ENCODE data around the gene ARHGEF26. TPM values are rescaled to one million over a fixed set of nuclear protein-coding genes. Genes with fewer than 3 reads are reported as not detected.

Gene ARHGEF26
- polyA plus RNA-seq, 1 experiment: 0.56 TPM

DNA sequence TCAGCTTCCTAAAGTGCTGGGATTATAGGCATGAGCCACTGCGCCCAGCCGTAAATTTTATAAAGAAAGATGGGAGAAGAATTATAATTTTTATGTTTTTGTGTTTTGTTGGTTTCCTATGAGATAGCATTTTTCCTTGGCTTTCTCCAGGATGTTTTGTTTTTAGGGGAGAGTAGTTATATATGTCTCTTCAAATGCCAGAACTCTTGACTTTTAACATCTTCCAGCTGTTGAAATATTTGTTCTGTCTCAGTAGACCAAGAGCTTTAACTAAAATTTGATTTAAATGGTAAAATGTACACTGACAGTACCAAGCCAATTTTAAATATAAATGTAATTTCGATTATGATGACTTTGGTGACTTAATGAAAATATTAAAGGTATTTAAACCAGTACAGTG, 106.3 kb downstream of the ARHGEF26 start:
- no peak for DNase-seq (ENCODE audit: low read depth, low spot score)
- CTCF ChIA-PET: interaction anchor here (1.3 kb wide), 1 partner anchor 25 kb away, joined by 3 read pairs; no protein-coding TSS in a partner anchor
- TF ChIP-seq, protein P1, sequence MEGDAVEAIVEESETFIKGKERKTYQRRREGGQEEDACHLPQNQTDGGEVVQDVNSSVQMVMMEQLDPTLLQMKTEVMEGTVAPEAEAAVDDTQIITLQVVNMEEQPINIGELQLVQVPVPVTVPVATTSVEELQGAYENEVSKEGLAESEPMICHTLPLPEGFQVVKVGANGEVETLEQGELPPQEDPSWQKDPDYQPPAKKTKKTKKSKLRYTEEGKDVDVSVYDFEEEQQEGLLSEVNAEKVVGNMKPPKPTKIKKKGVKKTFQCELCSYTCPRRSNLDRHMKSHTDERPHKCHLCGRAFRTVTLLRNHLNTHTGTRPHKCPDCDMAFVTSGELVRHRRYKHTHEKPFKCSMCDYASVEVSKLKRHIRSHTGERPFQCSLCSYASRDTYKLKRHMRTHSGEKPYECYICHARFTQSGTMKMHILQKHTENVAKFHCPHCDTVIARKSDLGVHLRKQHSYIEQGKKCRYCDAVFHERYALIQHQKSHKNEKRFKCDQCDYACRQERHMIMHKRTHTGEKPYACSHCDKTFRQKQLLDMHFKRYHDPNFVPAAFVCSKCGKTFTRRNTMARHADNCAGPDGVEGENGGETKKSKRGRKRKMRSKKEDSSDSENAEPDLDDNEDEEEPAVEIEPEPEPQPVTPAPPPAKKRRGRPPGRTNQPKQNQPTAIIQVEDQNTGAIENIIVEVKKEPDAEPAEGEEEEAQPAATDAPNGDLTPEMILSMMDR (IDR thresholded peaks at IDR 0.05; ENCODE audit: low read depth, low read length): no peak
- Histone ChIP-seq H3K27ac (ENCODE audit: low read depth, low read length) (no peak overlapping the region), H3K9me3 (ENCODE audit: control insufficient read depth, insufficient read depth, low read length) (no peaks in the 10 kb centered on the region), H3K4me3 (ENCODE audit: low read depth, low read length) (no peak overlapping the region), H3K27me3 (ENCODE audit: control insufficient read depth, insufficient read depth, low read length) (no peaks in the 10 kb centered on the region)
- POLR2A ChIA-PET: no interaction called here

DNA sequence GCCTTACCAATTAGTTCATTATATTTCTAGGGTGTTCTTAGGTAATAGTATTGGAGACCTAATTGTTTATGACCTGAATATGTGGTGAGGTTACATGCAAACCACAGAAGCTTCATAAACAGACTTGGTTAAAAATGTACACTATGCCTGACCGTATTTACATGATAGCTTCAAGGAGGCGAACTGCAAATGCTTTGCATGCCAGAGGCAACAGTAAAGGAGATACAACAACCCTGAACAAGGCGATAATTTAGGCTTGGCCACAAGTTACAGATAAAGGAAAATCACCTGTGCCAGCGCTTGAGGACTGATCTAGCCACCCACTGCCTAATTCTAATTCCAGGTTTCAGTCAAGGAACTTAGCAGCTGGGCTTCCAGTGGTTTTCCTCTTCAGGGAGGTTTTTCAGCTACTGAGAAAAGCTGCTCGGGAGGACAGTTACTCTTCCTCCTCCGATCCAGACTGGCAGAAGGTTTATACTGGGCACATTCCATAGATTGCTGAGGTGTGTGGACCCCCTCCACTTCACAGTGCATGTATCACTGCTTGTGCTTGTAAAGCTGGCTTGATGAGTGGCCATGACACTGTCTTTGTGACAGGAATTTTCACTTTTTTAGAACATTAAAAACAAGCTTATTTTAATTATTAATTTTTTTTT, 107.5 kb downstream of the ARHGEF26 start:
- no peaks in the 10 kb centered on the region for H3K27me3 ChIP-seq (ENCODE audit: control insufficient read depth, insufficient read depth, low read length)
- ChIA-PET CTCF (interaction anchor here (1.5 to 2.0 kb wide), 3 partner anchors 23 to 135 kb away, joined by 3 to 8 read pairs (median 5); no protein-coding TSS in a partner anchor), POLR2A (interaction anchor here (1.7 kb wide), 1 partner anchor 107 kb away, joined by 6 read pairs; the partner anchor contains the start of gene ARHGEF26)
- no peak overlapping the region for H3K27ac ChIP-seq (ENCODE audit: low read depth, low read length)
- H3K4me3 ChIP-seq (ENCODE audit: low read depth, low read length): no peak overlapping the region
- TF ChIP-seq, protein P1 (IDR thresholded peaks at IDR 0.05; ENCODE audit: low read depth, low read length): no peak
- H3K9me3 ChIP-seq (ENCODE audit: control insufficient read depth, insufficient read depth, low read length): no peaks in the 10 kb centered on the region
- peak; percentile 21 for DNase-seq (ENCODE audit: low read depth, low spot score)

DNA sequence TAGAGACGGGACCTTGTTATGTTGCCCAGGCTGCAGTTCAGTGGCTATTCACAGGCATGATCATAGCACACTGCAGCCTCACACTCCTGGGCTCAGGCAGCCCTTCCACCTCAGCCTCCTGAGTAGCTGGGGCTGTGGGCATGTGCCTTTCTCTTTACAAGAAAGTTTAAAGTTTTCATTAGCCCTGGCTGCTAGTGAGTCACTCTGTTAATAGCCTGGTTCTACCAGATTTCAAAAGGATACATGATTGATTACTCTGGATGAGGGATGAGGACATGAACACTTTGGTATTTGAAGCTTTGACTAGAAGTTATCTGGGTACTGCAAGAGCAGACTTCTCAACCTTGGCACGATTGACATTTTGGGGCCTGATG, 108.0 kb downstream of the ARHGEF26 start:
- Histone ChIP-seq H3K27ac (ENCODE audit: low read depth, low read length) (no peak overlapping the region), H3K27me3 (ENCODE audit: control insufficient read depth, insufficient read depth, low read length) (no peaks in the 10 kb centered on the region), H3K4me3 (ENCODE audit: low read depth, low read length) (no peak overlapping the region), H3K9me3 (ENCODE audit: control insufficient read depth, insufficient read depth, low read length) (no peaks in the 10 kb centered on the region)
- DNase-seq (ENCODE audit: low read depth, low spot score): no peak
- ChIA-PET POLR2A (interaction anchor here (1.7 kb wide), 1 partner anchor 108 kb away, joined by 6 read pairs; the partner anchor contains the start of gene ARHGEF26), CTCF (interaction anchor here (1.5 to 2.0 kb wide), 3 partner anchors 23 to 135 kb away, joined by 3 to 8 read pairs (median 5); no protein-coding TSS in a partner anchor)
- TF ChIP-seq, protein P1 (IDR thresholded peaks at IDR 0.05; ENCODE audit: low read depth, low read length): no peak

DNA sequence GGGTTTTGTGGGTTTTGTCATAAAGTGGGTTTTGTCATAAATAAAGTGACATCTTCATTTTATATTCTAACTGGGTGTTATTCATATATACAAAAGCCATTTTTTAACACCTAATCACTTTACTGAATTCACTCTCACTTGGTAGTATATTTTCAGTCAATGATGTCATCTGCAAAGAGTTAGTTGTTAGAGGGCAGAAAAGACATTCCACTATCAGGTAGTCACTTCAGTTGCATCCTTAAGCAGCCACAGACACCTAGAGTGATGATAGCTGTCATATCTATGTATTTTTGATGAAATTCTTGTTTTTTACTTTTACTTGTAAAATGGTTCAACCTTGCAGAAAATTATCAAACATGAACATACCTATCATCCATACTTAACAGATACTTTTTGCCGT, 114.1 kb downstream of the ARHGEF26 start:
- Histone ChIP-seq H3K4me3 (ENCODE audit: low read depth, low read length) (no peak overlapping the region), H3K27me3 (ENCODE audit: control insufficient read depth, insufficient read depth, low read length) (no peaks in the 10 kb centered on the region), H3K27ac (ENCODE audit: low read depth, low read length) (no peak overlapping the region), H3K9me3 (ENCODE audit: control insufficient read depth, insufficient read depth, low read length) (no peaks in the 10 kb centered on the region)
- ChIA-PET CTCF (interaction anchor here (3.0 kb wide), 1 partner anchor 17 kb away, joined by 14 read pairs; no protein-coding TSS in a partner anchor), POLR2A (no interaction called here)
- TF ChIP-seq, protein P1 (IDR thresholded peaks at IDR 0.05; ENCODE audit: low read depth, low read length): no peak
- DNase-seq (ENCODE audit: low read depth, low spot score): no peak

DNA sequence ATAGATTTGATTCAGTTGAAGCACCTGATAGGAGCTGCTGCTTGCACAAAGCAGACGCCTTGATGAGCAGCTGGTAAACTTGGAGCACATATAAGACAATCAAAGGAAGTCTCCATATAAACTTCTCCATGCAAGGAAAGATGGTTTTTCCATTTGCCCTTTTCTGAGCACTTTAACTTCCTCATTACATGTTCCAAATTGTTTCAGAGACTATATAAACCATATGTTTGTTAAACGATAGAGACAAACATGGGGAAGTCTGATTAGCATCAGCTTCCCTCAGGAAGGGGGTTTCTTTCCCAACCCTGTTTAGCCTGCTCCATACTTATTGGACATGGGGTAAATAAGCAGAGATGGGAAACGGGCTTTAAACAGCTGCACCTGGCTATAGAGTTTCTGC, 115.1 kb downstream of the ARHGEF26 start:
- ChIA-PET CTCF (interaction anchor here (1.5 to 3.0 kb wide), 2 partner anchors 16 to 17 kb away, joined by 3 to 14 read pairs; no protein-coding TSS in a partner anchor), POLR2A (no interaction called here)
- Histone ChIP-seq H3K27me3 (ENCODE audit: control insufficient read depth, insufficient read depth, low read length) (no peaks in the 10 kb centered on the region), H3K27ac (ENCODE audit: low read depth, low read length) (no peak overlapping the region), H3K4me3 (ENCODE audit: low read depth, low read length) (no peak overlapping the region), H3K9me3 (ENCODE audit: control insufficient read depth, insufficient read depth, low read length) (no peaks in the 10 kb centered on the region)
- TF ChIP-seq, protein P1 (IDR thresholded peaks at IDR 0.05; ENCODE audit: low read depth, low read length): no peak
- DNase-seq (ENCODE audit: low read depth, low spot score): no peak

All from AG04450 (cell line).